Right lobe of liver (tissue), 4 donors: ENCODE results near the gene NMUR1.

Experiments used
- POLR2A ChIP-seq: fragments of 450-650 bp; IDR thresholded peaks from one replicate; pipeline ENCODE4 v1.6.1; 2017; ENCODE audit warnings: antibody characterized with exemption, mild to moderate bottlenecking
- TF ChIP-seq, protein P1 (sequence below), 4 donors: fragments of 200-600 bp in 3 of 4; fragments of 450-650 bp in 1 of 4; IDR thresholded peaks; one replicate each; pipeline versions ENCODE4 v1.5.1 to v1.8.0; 2016 to 2022; ENCODE audit warnings: antibody characterized with exemption in 4 of 4, mild to moderate bottlenecking in 2 of 4
- donor health status: DM: no; HTN: no; CAD: no.
- donor health status: DM: no; HTN: no; CAD: no.
- donor health status: DM: no; HTN: yes; CAD: no.

DNA sequence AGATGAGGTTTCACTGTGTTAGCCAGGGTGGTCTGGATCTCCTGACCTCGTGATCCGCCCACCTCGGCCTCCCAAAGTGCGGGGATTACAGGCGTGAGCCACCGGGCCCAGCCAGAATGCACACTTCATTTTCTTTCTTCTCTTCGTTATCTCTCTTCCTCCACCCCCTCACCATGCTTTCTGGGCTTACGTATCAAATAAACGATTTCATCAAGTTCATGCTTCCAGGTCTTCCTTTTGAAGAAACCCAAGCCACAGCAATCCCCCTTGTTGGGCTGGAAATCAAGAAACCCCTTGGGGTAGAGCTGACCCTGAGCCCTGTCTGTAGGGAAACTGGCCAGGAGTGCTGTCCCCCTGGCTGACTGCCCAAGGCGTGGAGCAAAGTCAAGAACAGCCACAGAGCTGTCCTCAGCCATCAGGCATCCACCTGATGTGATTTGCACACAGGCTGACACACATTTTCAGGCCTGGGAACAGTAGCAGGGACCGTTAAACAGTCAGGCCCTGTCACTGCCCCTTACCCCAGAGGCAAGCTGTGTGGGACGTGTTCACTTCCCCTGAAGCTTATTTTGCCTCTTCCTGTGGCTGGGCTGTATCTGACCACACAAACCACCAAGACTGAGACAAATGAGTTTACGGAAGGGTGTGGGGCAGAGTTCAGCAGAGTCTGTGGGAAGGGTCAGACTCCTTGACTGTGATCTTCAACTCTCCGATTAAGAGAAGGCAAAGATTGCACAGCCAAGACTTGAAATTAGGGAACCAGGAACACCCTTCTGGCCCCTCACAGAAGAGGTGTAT is 15.1 kb upstream of the NMUR1 start:
- no peak for TF ChIP-seq POLR2A
- TF ChIP-seq, protein P1, sequence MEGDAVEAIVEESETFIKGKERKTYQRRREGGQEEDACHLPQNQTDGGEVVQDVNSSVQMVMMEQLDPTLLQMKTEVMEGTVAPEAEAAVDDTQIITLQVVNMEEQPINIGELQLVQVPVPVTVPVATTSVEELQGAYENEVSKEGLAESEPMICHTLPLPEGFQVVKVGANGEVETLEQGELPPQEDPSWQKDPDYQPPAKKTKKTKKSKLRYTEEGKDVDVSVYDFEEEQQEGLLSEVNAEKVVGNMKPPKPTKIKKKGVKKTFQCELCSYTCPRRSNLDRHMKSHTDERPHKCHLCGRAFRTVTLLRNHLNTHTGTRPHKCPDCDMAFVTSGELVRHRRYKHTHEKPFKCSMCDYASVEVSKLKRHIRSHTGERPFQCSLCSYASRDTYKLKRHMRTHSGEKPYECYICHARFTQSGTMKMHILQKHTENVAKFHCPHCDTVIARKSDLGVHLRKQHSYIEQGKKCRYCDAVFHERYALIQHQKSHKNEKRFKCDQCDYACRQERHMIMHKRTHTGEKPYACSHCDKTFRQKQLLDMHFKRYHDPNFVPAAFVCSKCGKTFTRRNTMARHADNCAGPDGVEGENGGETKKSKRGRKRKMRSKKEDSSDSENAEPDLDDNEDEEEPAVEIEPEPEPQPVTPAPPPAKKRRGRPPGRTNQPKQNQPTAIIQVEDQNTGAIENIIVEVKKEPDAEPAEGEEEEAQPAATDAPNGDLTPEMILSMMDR (IDR thresholded peaks at IDR 0.05), result no peak
